Lung microvascular endothelial cell (primary cell): Measurements from ENCODE around the gene DYNLT3. TPM values are rescaled to one million over a fixed set of nuclear protein-coding genes. Genes with fewer than 3 reads are reported as not detected.

Experiments
- DNase-seq, 2 donors: peaks; one replicate each; pipeline versions ENCODE4 v3.0.0 to v3.0.0-alpha.2; 2010; ENCODE audit warnings: low read depth in 2 of 2
- total RNA-seq: library from RNA; depleted of rRNA; stranded (reverse); fragments of >200 nt; gene quantifications from 2 replicates; pipeline ENCODE4 v1.2.1, GENCODE V29; 2014

Gene DYNLT3, protein sequence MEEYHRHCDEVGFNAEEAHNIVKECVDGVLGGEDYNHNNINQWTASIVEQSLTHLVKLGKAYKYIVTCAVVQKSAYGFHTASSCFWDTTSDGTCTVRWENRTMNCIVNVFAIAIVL
- 22.9 and 30.6 TPM in 2 replicates for total RNA-seq

DNA sequence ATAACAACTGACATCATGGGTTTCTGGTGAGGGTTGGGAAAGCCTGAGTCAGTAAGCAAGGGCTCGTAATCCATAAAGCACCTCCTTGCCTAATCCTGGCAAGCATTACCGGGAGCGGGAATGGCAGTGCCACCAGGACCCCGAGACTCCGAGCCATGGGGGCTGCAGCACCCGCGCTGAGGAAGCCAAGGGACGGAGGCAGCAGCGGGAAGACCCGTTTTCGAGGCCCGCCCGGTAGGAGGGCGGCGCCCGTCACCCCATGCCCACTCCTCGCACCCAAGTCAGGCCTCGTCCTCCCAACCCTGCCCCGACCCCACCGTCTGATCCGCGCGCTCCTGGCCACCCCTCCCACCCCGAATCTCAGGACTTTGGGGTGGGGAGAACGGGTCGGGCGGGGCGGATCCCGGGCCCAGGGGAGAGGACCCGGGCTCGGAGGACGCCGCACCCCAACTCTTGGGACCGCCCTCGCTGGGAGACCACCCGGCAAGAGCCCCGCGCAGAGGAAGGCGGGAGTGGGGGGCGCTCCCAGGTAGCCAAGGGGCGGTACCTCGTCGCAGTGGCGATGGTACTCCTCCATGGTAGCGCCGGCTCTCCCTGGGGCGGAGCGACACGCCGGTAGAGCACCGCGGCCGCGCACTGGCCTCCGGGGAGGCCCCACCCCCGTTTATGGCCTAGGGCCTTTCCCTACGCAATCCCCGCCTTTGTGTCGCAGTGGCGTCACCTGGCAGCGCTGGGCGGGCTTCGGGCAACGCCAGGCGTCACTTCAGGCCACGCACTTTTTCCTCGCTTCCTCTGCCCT, at the start of gene DYNLT3:
TSS of gene DYNLT3 (minus strand) at position 638 of the 799 bp plus-strand sequence. CDS start at position 577, 61 bp downstream.
- peak; percentile 74 to 86 for DNase-seq

DNA sequence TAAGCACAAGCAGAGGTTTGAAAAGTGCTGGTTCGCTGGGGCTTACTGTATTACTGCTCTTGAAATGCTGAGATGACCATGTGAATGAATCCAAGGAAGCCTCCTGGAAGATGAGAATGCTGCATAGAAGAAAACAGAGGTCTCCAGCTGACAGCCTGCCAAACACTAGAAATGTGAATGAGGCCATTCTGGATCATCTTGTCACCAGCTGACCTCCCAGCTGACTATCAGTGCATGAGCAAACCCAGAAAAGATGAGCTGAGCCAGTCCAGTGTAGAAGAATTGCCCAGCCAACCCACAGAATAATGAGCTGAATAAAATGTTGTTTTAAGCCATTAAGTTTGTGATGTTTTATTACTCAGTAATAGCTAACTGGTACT, 49.1 kb upstream of the DYNLT3 start:
- no peak for DNase-seq

DNA sequence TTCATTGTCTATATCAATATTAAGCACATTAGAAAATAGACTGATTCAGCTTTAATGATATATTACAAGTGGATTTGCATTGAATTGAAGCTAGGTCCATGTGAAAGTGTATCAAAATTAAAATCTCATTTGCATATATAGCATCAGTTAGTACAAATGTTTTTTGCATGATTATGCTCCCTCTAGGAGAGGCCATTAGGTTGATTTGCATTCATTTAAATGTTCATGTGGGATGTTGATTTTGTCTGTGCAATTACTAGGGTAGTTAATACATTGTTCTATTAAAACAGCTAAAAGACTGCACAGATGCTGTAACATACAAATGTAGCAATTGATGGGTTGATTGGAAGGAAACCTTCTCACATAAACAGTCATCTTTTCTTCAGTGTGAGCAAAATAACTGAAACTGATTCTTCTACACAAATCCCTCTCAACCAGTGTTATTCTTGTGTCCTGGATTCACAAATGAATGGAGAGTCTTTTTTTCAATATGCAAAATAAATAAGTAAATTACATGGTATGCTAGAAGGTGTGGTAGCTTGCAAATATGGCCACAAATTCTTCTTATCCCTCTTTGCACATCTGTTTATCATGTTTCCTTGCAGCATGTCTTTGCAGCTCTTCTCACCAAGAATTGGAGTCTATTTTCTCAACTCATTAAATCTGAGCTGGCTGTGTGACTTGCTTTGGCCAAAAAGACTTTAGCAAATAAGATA, 48.6 kb upstream of the DYNLT3 start:
- no peak for DNase-seq

DNA sequence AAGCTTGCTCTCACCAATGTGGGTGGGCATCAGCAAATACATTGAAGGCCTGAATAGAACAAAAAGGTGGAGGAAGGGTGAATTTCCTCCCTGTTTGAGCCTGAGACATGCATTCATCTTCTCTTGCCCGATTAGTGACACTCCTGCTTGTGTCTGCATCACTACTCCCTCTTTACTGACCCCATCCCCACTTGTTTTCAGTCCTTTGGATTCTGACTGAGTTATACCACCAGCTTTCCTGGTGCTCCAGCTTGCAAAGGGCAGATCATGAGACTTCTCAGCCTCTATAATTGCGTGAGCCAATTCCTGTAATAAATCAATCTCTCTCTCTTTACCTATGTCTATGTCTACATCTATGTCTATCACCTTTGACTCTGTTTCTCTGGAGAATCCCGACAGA, 47.4 kb upstream of the DYNLT3 start:
- no peak for DNase-seq

DNA sequence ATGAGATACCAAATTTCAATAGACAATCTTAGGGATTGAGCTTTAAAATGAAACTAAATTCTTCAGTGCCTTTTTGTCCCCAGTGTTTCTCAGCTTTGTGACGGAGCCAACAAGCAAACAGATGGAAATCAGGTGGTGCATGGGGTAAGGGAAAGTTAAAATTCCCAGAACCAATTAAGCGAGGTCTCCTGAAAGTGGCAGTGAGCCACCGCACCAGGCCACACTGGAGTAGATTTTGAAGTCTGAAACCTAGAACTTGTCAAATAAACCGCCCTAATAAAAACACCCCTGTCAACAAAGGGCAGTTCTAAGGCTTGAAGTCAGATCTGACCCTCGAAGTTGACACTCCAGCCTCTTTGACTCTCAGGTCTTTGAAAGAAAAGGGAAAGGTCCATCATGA, 40.6 kb upstream of the DYNLT3 start:
- DNase-seq: no peak

DNA sequence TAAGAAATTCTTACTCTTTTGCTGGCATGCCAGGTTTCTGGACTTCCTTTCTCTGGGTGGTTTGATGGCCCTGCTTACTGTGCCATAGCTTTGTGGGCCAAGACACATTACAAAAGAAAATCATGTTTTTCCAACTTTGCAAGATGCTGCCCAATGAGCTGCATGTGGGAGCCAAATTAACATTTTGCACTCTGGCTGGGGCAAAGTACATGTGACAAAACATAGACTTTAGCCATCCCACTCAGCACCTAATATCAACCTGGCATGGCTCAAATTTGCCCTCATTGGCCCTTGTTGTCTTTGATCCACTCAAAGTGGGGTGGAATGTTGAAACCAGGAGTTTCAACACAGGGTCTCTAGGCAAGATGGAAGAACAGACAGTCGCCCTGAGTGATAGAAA, 40.0 kb upstream of the DYNLT3 start:
- DNase-seq: no peak

DNA sequence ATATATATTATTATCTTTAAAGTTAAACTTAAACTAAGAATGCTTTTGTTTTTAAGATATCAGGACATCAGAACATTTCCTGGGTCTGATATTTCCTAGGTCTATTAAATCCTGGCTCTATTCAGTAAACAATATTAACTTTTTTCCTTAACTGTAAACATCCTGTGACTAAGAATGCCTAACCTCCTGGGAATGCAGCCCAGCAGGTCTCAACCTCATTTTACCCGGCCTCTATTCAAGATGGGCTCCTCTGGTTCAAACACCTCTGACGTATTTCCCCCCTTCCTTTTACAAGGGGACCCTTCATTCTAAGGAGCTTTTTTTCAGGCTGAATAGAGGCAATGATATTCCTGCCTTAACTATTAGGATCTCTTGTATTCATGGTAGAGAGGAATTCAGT, 35.8 kb upstream of the DYNLT3 start:
- DNase-seq: peak in 1 of 2 donors; percentile 36

DNA sequence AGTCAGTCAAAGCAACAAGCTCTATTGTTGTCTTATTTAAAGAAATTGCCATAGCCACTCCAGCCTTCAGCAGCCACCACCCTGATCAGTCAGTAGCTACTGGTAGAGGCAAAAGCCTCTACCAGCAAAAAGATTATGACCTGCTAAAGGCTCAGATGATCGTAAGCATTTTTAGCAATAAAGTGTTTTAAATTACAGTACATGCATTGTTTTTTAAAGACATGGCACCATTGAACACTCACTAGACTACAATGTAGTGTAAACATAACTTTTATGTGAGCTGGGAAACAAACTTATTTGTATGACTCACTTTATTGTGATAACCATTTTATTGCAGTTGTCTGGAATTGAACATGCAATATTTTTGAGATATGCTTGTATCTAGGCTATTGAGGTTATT, 32.3 kb upstream of the DYNLT3 start:
- no peak for DNase-seq

DNA sequence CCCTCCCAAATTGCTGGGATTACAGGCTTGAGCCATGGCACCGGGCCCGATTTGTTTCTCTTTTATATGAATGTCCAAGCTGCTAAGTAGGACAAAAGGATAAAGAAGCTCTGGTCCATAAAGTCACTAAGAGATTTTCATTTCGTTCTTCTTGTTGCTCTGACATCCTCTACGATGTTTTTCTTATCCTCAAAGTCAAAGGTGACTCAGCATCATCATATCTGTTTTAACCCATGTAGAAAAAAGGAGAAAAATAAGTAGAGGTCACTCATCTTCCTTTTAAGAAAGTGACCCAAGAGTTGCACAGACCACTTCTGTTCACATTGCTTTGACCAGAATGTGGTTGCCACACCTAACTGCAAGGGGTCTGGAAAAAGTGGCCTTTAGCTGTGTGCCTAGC, 29.3 kb upstream of the DYNLT3 start:
- DNase-seq: no peak

DNA sequence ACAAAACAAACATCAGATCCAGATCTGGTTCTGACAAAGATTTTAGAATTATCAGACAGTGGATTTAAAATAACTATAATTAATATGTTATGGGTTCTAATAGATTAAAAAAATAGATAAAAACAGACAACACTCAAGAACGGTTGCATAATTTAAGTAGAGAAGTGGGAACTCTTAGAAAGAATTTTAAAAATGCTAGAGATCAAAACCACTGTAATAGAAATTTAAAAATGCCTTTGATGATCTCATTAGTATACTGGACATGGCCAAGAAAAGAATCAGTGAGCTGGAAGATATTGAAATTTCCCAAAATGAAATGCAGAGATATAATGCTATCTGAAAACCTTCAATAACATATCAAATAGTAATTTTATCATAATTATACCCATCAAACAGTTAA, 28.3 kb upstream of the DYNLT3 start:
- DNase-seq: no peak

DNA sequence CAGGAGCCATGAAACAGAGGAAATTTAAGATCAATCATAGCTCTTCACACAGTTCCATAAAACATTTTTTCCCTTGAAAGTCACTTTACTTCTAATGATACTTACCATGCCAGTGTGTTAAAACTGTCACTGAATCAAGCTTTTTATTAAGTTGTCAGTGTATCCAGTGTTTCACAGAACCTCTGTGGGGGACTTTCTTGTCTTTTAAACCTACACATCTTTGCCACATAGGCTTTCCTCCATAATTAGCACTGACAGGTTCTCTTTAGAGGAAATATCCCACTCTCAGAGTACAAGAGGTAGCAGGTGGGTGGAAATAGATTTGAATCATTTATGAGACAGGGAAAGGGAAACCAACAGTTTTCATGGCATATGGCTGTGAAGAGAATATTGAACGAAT, 25.8 kb upstream of the DYNLT3 start:
- no peak for DNase-seq

DNA sequence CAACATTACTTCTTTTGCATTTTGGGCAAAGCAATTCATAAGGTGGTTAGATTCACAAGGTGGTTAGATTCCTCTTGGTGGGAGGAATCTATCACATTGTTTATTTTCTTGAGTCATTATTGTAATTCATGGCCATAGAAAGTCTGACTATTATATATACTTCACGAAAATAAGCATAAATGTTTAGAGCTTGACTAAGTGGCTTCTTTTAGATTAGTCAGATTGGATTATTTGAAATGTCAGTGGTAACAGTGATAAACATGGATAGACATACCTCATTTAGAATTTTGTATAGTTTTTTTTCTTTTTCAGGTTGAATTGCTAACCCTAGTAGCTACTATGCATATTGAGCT, 24.9 kb upstream of the DYNLT3 start:
- no peak for DNase-seq

DNA sequence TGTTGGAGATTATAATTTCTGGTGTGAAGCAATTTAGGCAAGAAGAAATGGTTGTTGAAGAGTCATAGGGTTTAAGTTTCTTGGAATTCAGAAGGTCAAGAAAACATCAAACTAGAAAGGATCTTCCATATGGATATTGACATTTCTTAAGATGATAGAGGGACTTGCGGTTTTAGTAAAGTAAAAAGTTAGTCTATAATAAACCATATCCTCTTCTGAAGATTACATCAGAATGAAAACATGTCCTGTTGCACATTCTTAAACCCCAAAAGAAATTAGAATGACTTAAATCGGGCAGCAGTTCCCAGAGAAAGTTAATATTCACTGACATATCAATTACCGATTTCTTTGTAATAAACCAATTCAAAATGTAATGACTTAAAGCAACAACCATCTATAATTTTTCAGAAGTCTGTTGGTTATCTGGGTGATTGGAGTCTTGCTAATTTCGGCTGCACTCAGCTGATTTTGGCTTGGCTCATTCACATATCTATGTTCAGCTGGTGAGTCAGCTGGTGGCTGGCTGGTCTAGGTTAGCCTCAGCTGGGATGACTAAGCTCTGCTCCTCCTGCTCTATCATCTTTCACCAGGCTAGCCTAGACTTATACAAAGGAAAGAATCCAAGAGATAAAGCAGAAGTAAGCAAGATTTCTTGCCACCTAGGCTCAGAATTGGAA, 24.4 kb upstream of the DYNLT3 start:
- DNase-seq: peak in 1 of 2 donors; percentile 79

DNA sequence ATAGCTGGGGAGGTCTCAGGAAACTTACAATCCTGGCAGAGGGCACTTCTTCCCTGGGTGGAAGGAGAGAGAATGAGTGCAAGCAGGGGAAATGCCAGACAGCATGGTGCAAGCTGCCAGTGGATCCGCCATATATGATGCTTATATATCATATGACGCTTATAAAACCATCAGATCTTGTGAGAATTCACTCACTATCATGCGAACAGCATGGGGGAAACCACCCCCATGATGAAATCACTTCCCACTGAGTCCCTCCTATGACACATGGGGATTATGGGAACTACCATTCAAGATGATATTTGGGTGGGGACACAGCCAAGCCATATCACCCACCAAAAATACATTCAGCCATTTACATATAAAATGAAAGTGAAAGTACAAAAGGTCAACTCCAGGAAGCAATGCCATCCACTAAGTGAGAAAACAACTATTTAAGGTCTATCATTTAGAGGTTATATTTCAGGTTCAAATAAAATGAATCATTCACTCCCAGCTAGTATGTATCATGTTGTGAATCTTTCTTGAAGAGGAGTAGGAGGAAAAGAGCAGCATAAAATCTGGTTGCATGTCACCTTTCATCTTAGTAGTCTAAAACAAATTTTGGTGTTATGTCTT, 20.3 kb upstream of the DYNLT3 start:
- peak in 1 of 2 donors; percentile 0 for DNase-seq

DNA sequence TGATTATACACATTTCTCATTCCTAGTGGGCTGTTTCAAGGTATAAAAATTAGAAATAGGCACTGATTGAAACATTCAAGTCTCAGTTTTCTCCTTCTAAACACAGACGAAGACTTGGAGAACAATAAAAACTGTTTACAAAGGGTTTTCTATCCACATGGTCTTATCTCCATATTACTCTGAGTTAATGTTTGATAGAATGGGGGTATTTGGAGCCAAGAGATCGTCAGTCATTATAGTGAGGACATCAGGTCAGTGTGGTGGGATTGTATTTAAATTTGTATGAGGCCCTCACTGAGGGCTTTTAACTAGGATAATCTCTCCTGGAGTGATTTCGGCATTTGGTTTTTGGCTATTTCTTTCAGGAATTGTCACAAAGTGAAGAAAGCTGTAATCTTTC, 16.4 kb upstream of the DYNLT3 start:
- DNase-seq: no peak

DNA sequence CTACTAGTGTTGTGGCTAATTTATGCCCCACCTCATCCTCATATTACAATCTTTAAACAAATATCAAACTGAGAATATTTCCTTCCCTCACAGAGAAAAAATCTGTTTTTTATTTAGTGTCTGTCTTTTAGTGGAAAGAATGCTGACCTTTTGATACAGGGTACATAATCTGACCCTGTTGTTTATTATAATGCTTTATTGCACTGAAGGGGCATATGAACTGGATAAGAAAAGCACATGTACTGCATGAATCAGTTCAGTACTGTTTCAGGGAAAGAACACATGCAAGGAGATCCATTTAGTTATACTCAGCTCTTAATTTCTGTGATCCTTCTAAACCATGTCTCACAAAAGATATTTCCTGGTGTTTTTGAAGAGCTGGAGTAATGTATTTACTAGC, 15.5 kb upstream of the DYNLT3 start:
- DNase-seq: no peak

DNA sequence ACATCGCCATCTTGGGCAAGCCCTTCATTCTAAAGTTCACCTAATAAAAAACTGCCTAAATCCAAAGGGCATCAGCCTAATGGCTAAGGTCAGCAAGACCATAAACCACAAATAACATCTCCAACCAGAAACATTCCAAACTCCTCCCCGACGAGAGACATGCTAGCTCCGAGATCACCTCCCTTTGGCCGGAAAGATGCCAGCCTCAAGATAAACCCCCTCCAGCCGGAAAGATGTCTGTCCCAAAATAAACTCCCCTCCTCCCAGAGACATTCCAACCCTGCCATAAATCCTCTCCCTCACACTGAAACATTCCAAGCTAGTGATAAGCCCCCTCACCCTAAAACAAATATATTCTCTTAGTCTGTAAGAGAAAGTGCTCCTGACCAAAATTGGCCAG, 13.3 kb upstream of the DYNLT3 start:
- no peak for DNase-seq

DNA sequence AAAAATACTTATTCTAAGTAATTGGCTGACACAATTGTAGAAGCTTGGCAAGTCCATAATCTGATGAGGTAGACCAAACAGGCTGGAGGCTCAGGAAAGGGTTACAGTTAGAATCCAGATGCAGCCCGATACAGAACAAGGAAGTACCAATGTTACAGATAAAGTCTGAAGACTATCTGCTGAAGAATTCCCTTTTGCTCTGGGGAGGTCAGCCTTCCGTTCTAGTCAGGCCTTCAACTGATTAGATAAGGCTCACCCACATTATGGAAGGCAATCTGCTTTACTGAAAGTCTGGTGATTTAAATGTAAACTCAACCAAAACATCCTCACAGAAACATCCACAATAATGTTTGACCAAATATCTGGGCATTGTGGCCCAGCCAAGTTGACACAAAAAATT, 7.4 kb upstream of the DYNLT3 start:
- no peak for DNase-seq

DNA sequence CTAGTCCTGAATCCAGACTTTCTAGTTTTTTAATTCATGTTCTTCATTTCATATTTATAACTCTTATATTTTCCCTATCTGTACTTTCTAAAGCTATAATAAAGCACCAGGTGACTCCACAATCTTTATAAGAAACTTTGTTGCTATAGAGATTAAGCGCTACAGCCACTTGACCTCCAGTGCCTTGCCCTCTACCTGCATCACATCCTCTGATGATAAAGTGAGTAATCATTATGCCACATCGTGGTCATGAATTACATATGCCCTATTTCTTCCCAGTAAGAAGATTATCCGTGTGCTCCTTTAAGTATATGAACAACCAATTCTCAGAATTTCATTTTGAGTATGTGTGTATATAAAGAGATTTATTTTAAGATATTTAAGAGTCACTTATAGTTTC, 6.8 kb upstream of the DYNLT3 start:
- no peak for DNase-seq

DNA sequence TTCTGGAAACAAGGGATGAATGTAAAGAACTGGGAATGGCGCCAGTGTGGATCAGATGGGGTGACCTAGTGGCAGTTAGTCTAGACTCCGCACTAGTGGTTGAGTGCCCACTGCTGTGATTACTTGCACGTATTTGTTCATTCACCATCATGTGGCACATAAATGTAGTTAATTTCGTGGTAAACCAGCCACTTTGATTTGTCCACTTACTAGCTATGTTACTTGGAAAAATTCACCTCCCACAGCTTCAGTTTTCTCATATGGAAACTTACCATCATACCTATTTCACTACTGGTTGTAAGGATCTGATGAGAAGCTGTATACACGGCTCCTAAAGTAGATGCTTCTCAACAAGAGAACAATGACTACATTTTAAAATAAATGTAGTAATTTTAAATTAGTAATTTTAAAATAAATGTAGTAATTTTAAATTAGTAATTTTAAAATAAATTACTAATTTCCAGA, 394 bp upstream of the DYNLT3 start:
- no peak for DNase-seq

DNA sequence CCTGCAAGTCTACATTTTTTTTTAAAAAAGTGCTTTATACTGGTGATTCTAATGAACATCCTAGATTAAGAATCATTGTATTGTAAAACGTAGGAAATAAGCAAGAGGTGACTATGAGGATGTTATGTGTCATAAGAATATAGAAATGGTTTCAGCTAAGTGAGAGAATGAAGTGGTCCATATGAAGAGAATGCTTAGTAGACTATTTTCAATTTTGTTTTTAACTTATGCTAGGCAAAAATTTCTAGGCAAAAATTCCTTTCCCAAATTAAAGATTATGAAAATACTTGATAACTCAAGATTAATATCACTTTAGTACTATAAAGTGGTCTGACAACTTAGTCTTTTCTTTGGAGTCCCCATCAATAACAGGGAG, 825 bp downstream of the DYNLT3 start:
- no peak for DNase-seq

DNA sequence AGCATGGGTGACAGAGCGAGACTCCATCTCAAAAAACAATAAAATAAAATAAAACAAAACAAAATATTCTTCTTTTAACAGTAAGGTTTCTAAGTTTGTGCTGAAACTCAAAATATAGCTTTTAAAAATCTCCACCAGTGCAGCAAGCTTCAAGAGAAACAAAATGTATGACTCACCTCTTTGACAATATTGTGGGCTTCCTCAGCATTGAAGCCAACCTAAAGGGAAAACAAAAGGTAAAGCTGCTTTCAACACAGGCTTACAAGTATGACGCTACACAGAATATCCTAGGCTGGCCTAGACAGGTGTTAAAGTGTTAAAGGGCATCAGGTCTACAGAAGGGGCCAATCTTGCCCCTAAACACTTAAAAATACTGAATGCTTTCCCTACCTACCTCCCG, 1.2 kb downstream of the DYNLT3 start:
- DNase-seq: peak in 1 of 2 donors; percentile 5
